Activated naive CD8-positive, alpha-beta T cell treated with anti-CD3 and anti-CD28 coated beads, Interleukin-2, amount 10 ng/mL, durations not matched to agents 7 days and 5 days (primary cell): ENCODE results near the gene ISCU. TPM values are rescaled to one million over a fixed set of nuclear protein-coding genes. Genes with fewer than 3 reads are reported as not detected.

ENCODE experiments used
- ATAC-seq: fragments of 150-1000 bp; cut with Tn5 transposase; one replicate; pipeline ENCODE4 v1.10.0; 2021; ENCODE audit warnings: low read depth, moderate library complexity
- POLR2A ChIA-PET: fragments of 350-600 bp; sonication (Branson Sonifier 250); formaldehyde crosslinking; loops from one replicate; lab custom pipeline; 2021; ENCODE audit warnings: antibody characterized with exemption; lab: Charles Lee
- DNase-seq: peaks from one replicate; pipeline ENCODE4 v3.0.0; 2021
- H3K27ac Mint-ChIP-seq: one replicate; pipeline ENCODE4 v1.8.0; 2022; ENCODE audit warnings: mild to moderate bottlenecking, mixed read lengths
- H3K27me3 Mint-ChIP-seq: one replicate; pipeline ENCODE4 v1.8.0; 2022; ENCODE audit warnings: mild to moderate bottlenecking, moderate library complexity, mixed read lengths
- H3K36me3 Mint-ChIP-seq: one replicate; pipeline ENCODE4 v1.8.0; 2021; ENCODE audit warnings: mild to moderate bottlenecking, mixed read lengths
- H3K4me1 Mint-ChIP-seq: one replicate; pipeline ENCODE4 v1.8.0; 2021; ENCODE audit warnings: mixed read lengths
- H3K4me3 Mint-ChIP-seq: one replicate; pipeline ENCODE4 v1.8.0; 2022; ENCODE audit warnings: mild to moderate bottlenecking, moderate library complexity, mixed read lengths
- H3K9me3 Mint-ChIP-seq: one replicate; pipeline ENCODE4 v1.8.0; 2021; ENCODE audit warnings: mixed read lengths
- total RNA-seq, 2 experiments: library from RNA; stranded (reverse); gene quantifications; one replicate each; pipeline ENCODE4 v1.2.3, GENCODE V29; 2021

Gene ISCU
- total RNA-seq, 2 experiments from 2014 or later: 86.8 to 89.6 TPM

- POLR2A ChIA-PET: no interaction called here
- Mint-ChIP-seq H3K4me3 (no peak overlapping the region), H3K36me3 (peaks cover 3% of the 10 kb centered on the region), H3K4me1 (peaks cover 4% of the 10 kb centered on the region), H3K27ac (no peak overlapping the region), H3K9me3 (peaks cover 5% of the 10 kb centered on the region), H3K27me3 (peaks cover 11% of the 10 kb centered on the region)
- no peak for DNase-seq
- no peak for ATAC-seq
These were observed 38.3 kb downstream of the ISCU start for GRCh38 chr12:108600702-108601007.

GRCh38 chr12:108602209-108602705 lies 39.9 kb downstream of the ISCU start:
- no peak for ATAC-seq
- H3K27me3 Mint-ChIP-seq: peaks cover 11% of the 10 kb centered on the region
- POLR2A ChIA-PET: no interaction called here
- peaks cover 3% of the 10 kb centered on the region for H3K36me3 Mint-ChIP-seq
- H3K9me3 Mint-ChIP-seq: peaks cover 8% of the 10 kb centered on the region
- no peak overlapping the region for H3K4me3 Mint-ChIP-seq
- H3K27ac Mint-ChIP-seq: peak overlapping the region; percentile 51
- H3K4me1 Mint-ChIP-seq: peaks cover 6% of the 10 kb centered on the region
- no peak for DNase-seq

GRCh38 chr12:108602976-108603704 lies 40.7 kb downstream of the ISCU start:
- DNase-seq (no peak), ATAC-seq (no peak)
- Mint-ChIP-seq H3K36me3 (peaks cover 3% of the 10 kb centered on the region), H3K27ac (no peak overlapping the region), H3K4me3 (no peak overlapping the region), H3K27me3 (peaks cover 11% of the 10 kb centered on the region), H3K4me1 (peaks cover 6% of the 10 kb centered on the region), H3K9me3 (peaks cover 8% of the 10 kb centered on the region)
- POLR2A ChIA-PET: no interaction called here

GRCh38 chr12:108603743-108604142 lies 41.3 kb downstream of the ISCU start:
- Mint-ChIP-seq H3K4me1 (peaks cover 6% of the 10 kb centered on the region), H3K27me3 (peaks cover 11% of the 10 kb centered on the region), H3K4me3 (no peak overlapping the region), H3K27ac (no peak overlapping the region), H3K36me3 (peaks cover 3% of the 10 kb centered on the region), H3K9me3 (peaks cover 8% of the 10 kb centered on the region)
- POLR2A ChIA-PET: no interaction called here
- ATAC-seq: no peak
- DNase-seq: no peak

- ATAC-seq (no peak), DNase-seq (no peak)
- H3K4me3 Mint-ChIP-seq: no peak overlapping the region
- no peak overlapping the region for H3K27ac Mint-ChIP-seq
- peaks cover 6% of the 10 kb centered on the region for H3K4me1 Mint-ChIP-seq
- peaks cover 11% of the 10 kb centered on the region for H3K27me3 Mint-ChIP-seq
- H3K9me3 Mint-ChIP-seq: peaks cover 8% of the 10 kb centered on the region
- POLR2A ChIA-PET: interaction anchor here (0.6 kb wide), 1 partner anchor 17 kb away, joined by 3 read pairs; no protein-coding TSS in a partner anchor
- H3K36me3 Mint-ChIP-seq: peaks cover 3% of the 10 kb centered on the region
These were observed 42.0 kb downstream of the ISCU start for GRCh38 chr12:108604208-108604941.

GRCh38 chr12:108605000-108605689 lies 42.7 kb downstream of the ISCU start:
- peaks cover 9% of the 10 kb centered on the region for H3K27me3 Mint-ChIP-seq
- POLR2A ChIA-PET: interaction anchor here (0.6 kb wide), 1 partner anchor 17 kb away, joined by 3 read pairs; no protein-coding TSS in a partner anchor
- peaks cover 8% of the 10 kb centered on the region for H3K9me3 Mint-ChIP-seq
- H3K27ac Mint-ChIP-seq: peak overlapping the region; percentile 86
- ATAC-seq: no peak
- peak overlapping the region; percentile 59 for H3K4me3 Mint-ChIP-seq
- no peak for DNase-seq
- peaks cover 3% of the 10 kb centered on the region for H3K36me3 Mint-ChIP-seq
- H3K4me1 Mint-ChIP-seq: peaks cover 6% of the 10 kb centered on the region

- Mint-ChIP-seq H3K4me3 (peak overlapping the region; percentile 59), H3K9me3 (peaks cover 8% of the 10 kb centered on the region), H3K27me3 (peaks cover 8% of the 10 kb centered on the region), H3K36me3 (peaks cover 3% of the 10 kb centered on the region), H3K4me1 (peaks cover 6% of the 10 kb centered on the region), H3K27ac (peak overlapping the region; percentile 86)
- DNase-seq: no peak
- POLR2A ChIA-PET: interaction anchor here (1.2 kb wide), 1 partner anchor 30 kb away, joined by 3 read pairs; no protein-coding TSS in a partner anchor
- ATAC-seq: no peak
These were observed 43.5 kb downstream of the ISCU start for GRCh38 chr12:108605690-108606406.

GRCh38 chr12:108606492-108606891 lies 44.1 kb downstream of the ISCU start:
- H3K27me3 Mint-ChIP-seq: peaks cover 8% of the 10 kb centered on the region
- H3K36me3 Mint-ChIP-seq: peaks cover 3% of the 10 kb centered on the region
- POLR2A ChIA-PET: interaction anchor here (1.2 kb wide), 1 partner anchor 29 kb away, joined by 3 read pairs; no protein-coding TSS in a partner anchor
- peak overlapping the region; percentile 86 for H3K27ac Mint-ChIP-seq
- H3K4me1 Mint-ChIP-seq: peaks cover 6% of the 10 kb centered on the region
- H3K4me3 Mint-ChIP-seq: no peak overlapping the region
- DNase-seq: no peak
- H3K9me3 Mint-ChIP-seq: peaks cover 8% of the 10 kb centered on the region
- ATAC-seq: no peak

GRCh38 chr12:108607981-108608600 lies 45.7 kb downstream of the ISCU start:
- DNase-seq (no peak), ATAC-seq (no peak)
- Mint-ChIP-seq H3K27ac (no peak overlapping the region), H3K27me3 (peaks cover 6% of the 10 kb centered on the region), H3K4me1 (peaks cover 14% of the 10 kb centered on the region), H3K36me3 (peaks cover 3% of the 10 kb centered on the region), H3K9me3 (peaks cover 8% of the 10 kb centered on the region), H3K4me3 (no peak overlapping the region)
- POLR2A ChIA-PET: interaction anchor here (0.6 kb wide), 1 partner anchor 198 kb away, joined by 3 read pairs; no protein-coding TSS in a partner anchor

GRCh38 chr12:108608616-108609015 lies 46.2 kb downstream of the ISCU start:
- Mint-ChIP-seq H3K27me3 (peaks cover 6% of the 10 kb centered on the region), H3K9me3 (peaks cover 8% of the 10 kb centered on the region), H3K27ac (no peak overlapping the region), H3K4me3 (no peak overlapping the region), H3K36me3 (peaks cover 3% of the 10 kb centered on the region), H3K4me1 (peaks cover 14% of the 10 kb centered on the region)
- DNase-seq (no peak), ATAC-seq (no peak)
- POLR2A ChIA-PET: no interaction called here

- POLR2A ChIA-PET: no interaction called here
- Mint-ChIP-seq H3K27ac (no peak overlapping the region), H3K4me1 (peaks cover 18% of the 10 kb centered on the region), H3K4me3 (no peak overlapping the region), H3K27me3 (peaks cover 4% of the 10 kb centered on the region), H3K36me3 (peaks cover 3% of the 10 kb centered on the region), H3K9me3 (peaks cover 8% of the 10 kb centered on the region)
- DNase-seq (no peak), ATAC-seq (no peak)
These were observed 47.3 kb downstream of the ISCU start for GRCh38 chr12:108609537-108610335.

- Mint-ChIP-seq H3K4me3 (no peak overlapping the region), H3K9me3 (peaks cover 6% of the 10 kb centered on the region), H3K27me3 (peaks cover under 1% of the 10 kb centered on the region), H3K36me3 (peaks cover 2% of the 10 kb centered on the region), H3K4me1 (peaks cover 19% of the 10 kb centered on the region), H3K27ac (no peak overlapping the region)
- no peak for ATAC-seq
- no peak for DNase-seq
- POLR2A ChIA-PET: no interaction called here
These were observed 48.0 kb downstream of the ISCU start for GRCh38 chr12:108610336-108610815.
